ENCODE data around the gene SLC12A5.

Gene SLC12A5

GRCh38 chr20:46023999-46024398 lies 5.0 kb upstream of the SLC12A5 start:
- H4K20me1 ChIP-seq, result peaks cover 61% of the 10 kb centered on the region
- no peak overlapping the region for H3K4me3 ChIP-seq
- no peaks in the 10 kb centered on the region for H3K36me3 ChIP-seq
- H3K4me1 ChIP-seq, result peaks cover 28% of the 10 kb centered on the region
- H3K9ac ChIP-seq, result no peak overlapping the region
- H3K9me3 ChIP-seq, result no peaks in the 10 kb centered on the region
- TF ChIP-seq Cebpa-rat (IDR thresholded peaks at IDR 0.05), result no peak
- H3K27me3 ChIP-seq, result no peaks in the 10 kb centered on the region
- H3K27ac ChIP-seq, result no peak overlapping the region
- H3K4me2 ChIP-seq, result no peak overlapping the region

- peaks cover 15% of the 10 kb centered on the region for H3K4me1 ChIP-seq
- no peak overlapping the region for H3K27ac ChIP-seq
- H3K4me2 ChIP-seq, result no peak overlapping the region
- H4K20me1 ChIP-seq, result peaks cover 70% of the 10 kb centered on the region
- no peak overlapping the region for H3K4me3 ChIP-seq
- no peak overlapping the region for H3K9ac ChIP-seq
- H3K36me3 ChIP-seq, result no peaks in the 10 kb centered on the region
- TF ChIP-seq Cebpa-rat (IDR thresholded peaks at IDR 0.05), result no peak
- H3K9me3 ChIP-seq, result no peaks in the 10 kb centered on the region
- peaks cover 9% of the 10 kb centered on the region for H3K27me3 ChIP-seq
Measured at GRCh38 chr20:46025376-46025783, 3.6 kb upstream of the SLC12A5 start.

- Histone ChIP-seq H3K4me2 (no peak overlapping the region), H3K27me3 (peaks cover 29% of the 10 kb centered on the region), H3K36me3 (no peaks in the 10 kb centered on the region), H3K9ac (no peak overlapping the region), H3K9me3 (no peaks in the 10 kb centered on the region), H3K4me1 (peaks cover 9% of the 10 kb centered on the region), H4K20me1 (peaks cover 89% of the 10 kb centered on the region), H3K27ac (no peak overlapping the region), H3K4me3 (no peak overlapping the region)
- no peak for TF ChIP-seq Cebpa-rat (IDR thresholded peaks at IDR 0.05)
Measured at GRCh38 chr20:46027245-46027853, 1.7 kb upstream of the SLC12A5 start.

- Histone ChIP-seq H3K9me3 (no peaks in the 10 kb centered on the region), H3K4me3 (no peak overlapping the region), H3K27me3 (peaks cover 36% of the 10 kb centered on the region), H3K9ac (no peak overlapping the region), H3K36me3 (no peaks in the 10 kb centered on the region), H3K27ac (no peak overlapping the region), H3K4me2 (no peak overlapping the region), H4K20me1 (peaks cover 95% of the 10 kb centered on the region), H3K4me1 (peaks cover 6% of the 10 kb centered on the region; the same call in 1 of the 2 replicates)
- TF ChIP-seq Cebpa-rat (IDR thresholded peaks at IDR 0.05), result no peak
Measured at GRCh38 chr20:46028110-46028509, 905 bp upstream of the SLC12A5 start.

- H3K4me3 ChIP-seq, result no peak overlapping the region
- H3K9ac ChIP-seq, result no peak overlapping the region
- TF ChIP-seq Cebpa-rat (IDR thresholded peaks at IDR 0.05), result no peak
- H3K27ac ChIP-seq, result no peak overlapping the region
- no peaks in the 10 kb centered on the region for H3K9me3 ChIP-seq
- H3K4me1 ChIP-seq, result peaks cover 6% of the 10 kb centered on the region; the same call in 1 of the 2 replicates
- H3K36me3 ChIP-seq, result no peaks in the 10 kb centered on the region
- peaks cover 91% of the 10 kb centered on the region for H4K20me1 ChIP-seq
- H3K27me3 ChIP-seq, result peaks cover 42% of the 10 kb centered on the region
- no peak overlapping the region for H3K4me2 ChIP-seq
Measured at GRCh38 chr20:46030284-46031013, 1.4 kb downstream of the SLC12A5 start.

GRCh38 chr20:46031014-46031569 lies 2.1 kb downstream of the SLC12A5 start:
- Histone ChIP-seq H4K20me1 (peaks cover 90% of the 10 kb centered on the region), H3K4me3 (no peak overlapping the region)

GRCh38 chr20:46031701-46032254 lies 2.8 kb downstream of the SLC12A5 start:
- Histone ChIP-seq H3K27ac (no peak overlapping the region), H3K9me3 (no peaks in the 10 kb centered on the region), H3K4me1 (peaks cover 6% of the 10 kb centered on the region; the same call in 1 of the 2 replicates), H4K20me1 (peaks cover 90% of the 10 kb centered on the region), H3K9ac (no peak overlapping the region), H3K36me3 (no peaks in the 10 kb centered on the region), H3K4me2 (peak overlapping the region; percentile 17), H3K27me3 (peaks cover 42% of the 10 kb centered on the region), H3K4me3 (no peak overlapping the region)
- no peak for TF ChIP-seq Cebpa-rat (IDR thresholded peaks at IDR 0.05)

More at GRCh38 chr20:46031014-46031569, 2.1 kb downstream of the SLC12A5 start:
- H3K9me3 ChIP-seq, result no peaks in the 10 kb centered on the region
- no peaks in the 10 kb centered on the region for H3K36me3 ChIP-seq
- H3K27me3 ChIP-seq, result peaks cover 42% of the 10 kb centered on the region
- no peak for TF ChIP-seq Cebpa-rat (IDR thresholded peaks at IDR 0.05)
- H3K27ac ChIP-seq, result no peak overlapping the region
- peaks cover 6% of the 10 kb centered on the region; the same call in 1 of the 2 replicates for H3K4me1 ChIP-seq
- no peak overlapping the region for H3K9ac ChIP-seq
- H3K4me2 ChIP-seq, result peak overlapping the region; percentile 17

- Histone ChIP-seq H3K36me3 (no peaks in the 10 kb centered on the region), H3K27me3 (peaks cover 42% of the 10 kb centered on the region), H3K4me1 (peaks cover 6% of the 10 kb centered on the region; the same call in 1 of the 2 replicates), H3K9ac (no peak overlapping the region), H3K27ac (no peak overlapping the region), H3K4me2 (no peak overlapping the region), H3K4me3 (no peak overlapping the region), H3K9me3 (no peaks in the 10 kb centered on the region), H4K20me1 (peaks cover 83% of the 10 kb centered on the region)
- TF ChIP-seq Cebpa-rat (IDR thresholded peaks at IDR 0.05), result no peak
Measured at GRCh38 chr20:46034039-46034438, 5.0 kb downstream of the SLC12A5 start.

- peaks cover 6% of the 10 kb centered on the region; the same call in 1 of the 2 replicates for H3K4me1 ChIP-seq
- TF ChIP-seq Cebpa-rat (IDR thresholded peaks at IDR 0.05), result no peak
- no peak overlapping the region for H3K9ac ChIP-seq
- no peak overlapping the region for H3K27ac ChIP-seq
- H3K9me3 ChIP-seq, result no peaks in the 10 kb centered on the region
- no peak overlapping the region for H3K4me2 ChIP-seq
- peaks cover 78% of the 10 kb centered on the region for H4K20me1 ChIP-seq
- H3K36me3 ChIP-seq, result no peaks in the 10 kb centered on the region
- H3K4me3 ChIP-seq, result no peak overlapping the region
- H3K27me3 ChIP-seq, result peaks cover 35% of the 10 kb centered on the region
Measured at GRCh38 chr20:46035253-46035652, 6.2 kb downstream of the SLC12A5 start.

GRCh38 chr20:46035713-46036112 lies 6.7 kb downstream of the SLC12A5 start:
- Histone ChIP-seq H3K27ac (no peak overlapping the region), H3K36me3 (no peaks in the 10 kb centered on the region), H3K4me2 (no peak overlapping the region), H3K27me3 (peaks cover 30% of the 10 kb centered on the region), H4K20me1 (peaks cover 80% of the 10 kb centered on the region), H3K9me3 (no peaks in the 10 kb centered on the region), H3K4me1 (peaks cover 6% of the 10 kb centered on the region; the same call in 1 of the 2 replicates), H3K4me3 (no peak overlapping the region), H3K9ac (no peak overlapping the region)
- no peak for TF ChIP-seq Cebpa-rat (IDR thresholded peaks at IDR 0.05)
